ENCODE data around the gene LMO2.

Gene LMO2

GRCh38 chr11:33889296-33889695 is 2.6 kb downstream of the LMO2 start:
- Histone ChIP-seq H3K9me3 (ENCODE audit: control insufficient read depth, insufficient read depth, low read length) (no peaks in the 10 kb centered on the region), H3K9ac (ENCODE audit: low read depth, low read length) (no peak overlapping the region), H3K4me1 (ENCODE audit: insufficient read depth, low read length) (peaks cover 15% of the 10 kb centered on the region), H3K36me3 (ENCODE audit: insufficient read depth, low read length) (no peaks in the 10 kb centered on the region)

GRCh38 chr11:33887886-33888285 is 4.0 kb downstream of the LMO2 start:
- no peaks in the 10 kb centered on the region for H3K9me3 ChIP-seq (ENCODE audit: control insufficient read depth, insufficient read depth, low read length)
- peaks cover 15% of the 10 kb centered on the region for H3K4me1 ChIP-seq (ENCODE audit: insufficient read depth, low read length)
- no peak overlapping the region for H3K9ac ChIP-seq (ENCODE audit: low read depth, low read length)
- no peaks in the 10 kb centered on the region for H3K36me3 ChIP-seq (ENCODE audit: insufficient read depth, low read length)

GRCh38 chr11:33885338-33886005 is 6.4 kb downstream of the LMO2 start:
- no peaks in the 10 kb centered on the region for H3K36me3 ChIP-seq (ENCODE audit: insufficient read depth, low read length)
- no peaks in the 10 kb centered on the region for H3K4me1 ChIP-seq (ENCODE audit: insufficient read depth, low read length)
- H3K9me3 ChIP-seq (ENCODE audit: control insufficient read depth, insufficient read depth, low read length) = no peaks in the 10 kb centered on the region
- no peak overlapping the region for H3K9ac ChIP-seq (ENCODE audit: low read depth, low read length)

GRCh38 chr11:33884601-33885000 is 7.3 kb downstream of the LMO2 start:
- H3K36me3 ChIP-seq (ENCODE audit: insufficient read depth, low read length) = no peaks in the 10 kb centered on the region
- no peaks in the 10 kb centered on the region for H3K4me1 ChIP-seq (ENCODE audit: insufficient read depth, low read length)
- H3K9me3 ChIP-seq (ENCODE audit: control insufficient read depth, insufficient read depth, low read length) = no peaks in the 10 kb centered on the region
- no peak overlapping the region for H3K9ac ChIP-seq (ENCODE audit: low read depth, low read length)

- Histone ChIP-seq H3K4me1 (ENCODE audit: insufficient read depth, low read length) (no peaks in the 10 kb centered on the region), H3K9me3 (ENCODE audit: control insufficient read depth, insufficient read depth, low read length) (no peaks in the 10 kb centered on the region), H3K9ac (ENCODE audit: low read depth, low read length) (no peak overlapping the region), H3K36me3 (ENCODE audit: insufficient read depth, low read length) (no peaks in the 10 kb centered on the region)
Measured at GRCh38 chr11:33884035-33884434, 7.8 kb downstream of the LMO2 start.

- Histone ChIP-seq H3K9me3 (ENCODE audit: control insufficient read depth, insufficient read depth, low read length) (no peaks in the 10 kb centered on the region), H3K9ac (ENCODE audit: low read depth, low read length) (no peak overlapping the region), H3K4me1 (ENCODE audit: insufficient read depth, low read length) (no peaks in the 10 kb centered on the region), H3K36me3 (ENCODE audit: insufficient read depth, low read length) (no peaks in the 10 kb centered on the region)
Measured at GRCh38 chr11:33881651-33882503, 10.0 kb downstream of the LMO2 start.

GRCh38 chr11:33880979-33881378 is 10.9 kb downstream of the LMO2 start:
- Histone ChIP-seq H3K4me1 (ENCODE audit: insufficient read depth, low read length) (no peaks in the 10 kb centered on the region), H3K9me3 (ENCODE audit: control insufficient read depth, insufficient read depth, low read length) (no peaks in the 10 kb centered on the region), H3K36me3 (ENCODE audit: insufficient read depth, low read length) (no peaks in the 10 kb centered on the region), H3K9ac (ENCODE audit: low read depth, low read length) (no peak overlapping the region)

GRCh38 chr11:33879375-33879774 is 12.5 kb downstream of the LMO2 start:
- H3K4me1 ChIP-seq (ENCODE audit: insufficient read depth, low read length) = no peaks in the 10 kb centered on the region
- no peaks in the 10 kb centered on the region for H3K9me3 ChIP-seq (ENCODE audit: control insufficient read depth, insufficient read depth, low read length)
- H3K9ac ChIP-seq (ENCODE audit: low read depth, low read length) = no peak overlapping the region
- H3K36me3 ChIP-seq (ENCODE audit: insufficient read depth, low read length) = no peaks in the 10 kb centered on the region

- no peak overlapping the region for H3K9ac ChIP-seq (ENCODE audit: low read depth, low read length)
- no peaks in the 10 kb centered on the region for H3K36me3 ChIP-seq (ENCODE audit: insufficient read depth, low read length)
- H3K9me3 ChIP-seq (ENCODE audit: control insufficient read depth, insufficient read depth, low read length) = no peaks in the 10 kb centered on the region
- H3K4me1 ChIP-seq (ENCODE audit: insufficient read depth, low read length) = no peaks in the 10 kb centered on the region
Measured at GRCh38 chr11:33877038-33877437, 14.8 kb downstream of the LMO2 start.

- Histone ChIP-seq H3K9me3 (ENCODE audit: control insufficient read depth, insufficient read depth, low read length) (no peaks in the 10 kb centered on the region), H3K36me3 (ENCODE audit: insufficient read depth, low read length) (no peaks in the 10 kb centered on the region), H3K4me1 (ENCODE audit: insufficient read depth, low read length) (no peaks in the 10 kb centered on the region), H3K9ac (ENCODE audit: low read depth, low read length) (no peak overlapping the region)
Measured at GRCh38 chr11:33875621-33876294, 16.1 kb downstream of the LMO2 start.

GRCh38 chr11:33874910-33875490 is 16.9 kb downstream of the LMO2 start:
- Histone ChIP-seq H3K36me3 (ENCODE audit: insufficient read depth, low read length) (no peaks in the 10 kb centered on the region), H3K9ac (ENCODE audit: low read depth, low read length) (no peak overlapping the region), H3K4me1 (ENCODE audit: insufficient read depth, low read length) (no peaks in the 10 kb centered on the region), H3K9me3 (ENCODE audit: control insufficient read depth, insufficient read depth, low read length) (no peaks in the 10 kb centered on the region)

- H3K36me3 ChIP-seq (ENCODE audit: insufficient read depth, low read length) = no peaks in the 10 kb centered on the region
- no peak overlapping the region for H3K9ac ChIP-seq (ENCODE audit: low read depth, low read length)
- no peaks in the 10 kb centered on the region for H3K9me3 ChIP-seq (ENCODE audit: control insufficient read depth, insufficient read depth, low read length)
Measured at GRCh38 chr11:33874433-33874832, 17.4 kb downstream of the LMO2 start.

GRCh38 chr11:33869481-33870422 is 22.1 kb downstream of the LMO2 start:
- no peaks in the 10 kb centered on the region for H3K4me1 ChIP-seq (ENCODE audit: insufficient read depth, low read length)
- peak overlapping the region; percentile 59; the same call in 1 of the 2 replicates for H3K9ac ChIP-seq (ENCODE audit: low read depth, low read length)
- no peaks in the 10 kb centered on the region for H3K9me3 ChIP-seq (ENCODE audit: control insufficient read depth, insufficient read depth, low read length)
- no peaks in the 10 kb centered on the region for H3K36me3 ChIP-seq (ENCODE audit: insufficient read depth, low read length)

More at GRCh38 chr11:33874433-33874832, 17.4 kb downstream of the LMO2 start:
- no peaks in the 10 kb centered on the region for H3K4me1 ChIP-seq (ENCODE audit: insufficient read depth, low read length)

All from ES-I3 (cell line).